ENCODE results near the gene TMEM243.

DNA sequence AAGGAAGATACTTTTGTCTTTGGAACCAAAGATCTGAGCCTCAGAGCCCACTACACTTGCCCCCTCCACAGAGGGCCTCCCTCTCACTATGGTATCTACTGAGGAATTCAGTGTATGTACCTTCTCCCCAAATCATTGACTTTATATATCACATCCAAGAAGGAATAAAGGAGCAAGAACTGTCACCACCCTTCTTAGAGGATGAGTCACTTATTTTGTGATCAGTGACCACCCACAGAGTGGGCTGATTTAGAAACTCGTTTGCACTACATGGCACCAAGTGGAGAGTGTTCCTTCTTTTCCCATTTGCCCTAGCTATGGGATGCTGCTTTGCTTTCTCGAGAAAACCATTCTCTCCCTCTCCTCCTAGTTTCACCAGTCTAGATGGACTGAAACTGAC, 5.7 kb downstream of the TMEM243 start:
- no peak for TF ChIP-seq CTCF (IDR thresholded peaks at IDR 0.05)
- no peak for TF ChIP-seq POLR2A (IDR thresholded peaks at IDR 0.05)
- no peak for TF ChIP-seq POLR2AphosphoS5 (IDR thresholded peaks at IDR 0.05)
- no peak for TF ChIP-seq EP300 (IDR thresholded peaks at IDR 0.05)

Data from upper lobe of left lung (tissue), 4 donors.